HFFc6 (cell line): ENCODE data around the gene ALAS1. TPM values are rescaled to one million over a fixed set of nuclear protein-coding genes. Genes with fewer than 3 reads are reported as not detected.
A peak's percentile ranks its signal among the peaks of the same experiment; 100 is the strongest.

Source experiments
- DNase-seq: peaks from one replicate; pipeline ENCODE4 v3.0.0-alpha.2; 2018
- H3K27ac Mint-ChIP-seq: 2 replicates; pipeline ENCODE4 v1.8.0; 2020; ENCODE audit warnings: mild to moderate bottlenecking, mixed read lengths
- H3K27me3 Mint-ChIP-seq: 2 replicates; pipeline ENCODE4 v1.8.0; 2021; ENCODE audit warnings: mild to moderate bottlenecking, moderate library complexity, mixed read lengths; ENCODE audit not compliant: insufficient read depth
- H3K36me3 Mint-ChIP-seq: 2 replicates; pipeline ENCODE4 v1.8.0; 2021; ENCODE audit warnings: low read depth, mixed read lengths
- H3K4me1 Mint-ChIP-seq: 2 replicates; pipeline ENCODE4 v1.8.0; 2020; ENCODE audit warnings: low read depth, mixed read lengths
- H3K4me3 Mint-ChIP-seq: 2 replicates; pipeline ENCODE4 v1.8.0; 2020; ENCODE audit warnings: mild to moderate bottlenecking, moderate library complexity, mixed read lengths
- H3K9me3 Mint-ChIP-seq: 2 replicates; pipeline ENCODE4 v1.8.0; 2020; ENCODE audit warnings: mild to moderate bottlenecking, mixed read lengths
- total RNA-seq, 6 experiments: library from RNA; stranded (reverse); fragmentation: NEBNext Ultra II Directional; extraction: Animal tissue kit (Norgen Biotek cat#: 25700); gene quantifications; 2 replicates in 1 of 6; 3 replicates in 5 of 6; pipeline ENCODE4 v1.2.3, GENCODE V29; 2021
- TF ChIP-seq, protein P1 (sequence below): fragments of 200-600 bp; sonication (generic); IDR thresholded peaks from 2 replicates; pipeline ENCODE4 v1.5.0; 2021; ENCODE audit warnings: antibody characterized with exemption, mild to moderate bottlenecking

ALAS1 gene
- total RNA-seq, 6 experiments from 2014 or later = 31.5 to 39.1 (median 35.1) TPM

DNA sequence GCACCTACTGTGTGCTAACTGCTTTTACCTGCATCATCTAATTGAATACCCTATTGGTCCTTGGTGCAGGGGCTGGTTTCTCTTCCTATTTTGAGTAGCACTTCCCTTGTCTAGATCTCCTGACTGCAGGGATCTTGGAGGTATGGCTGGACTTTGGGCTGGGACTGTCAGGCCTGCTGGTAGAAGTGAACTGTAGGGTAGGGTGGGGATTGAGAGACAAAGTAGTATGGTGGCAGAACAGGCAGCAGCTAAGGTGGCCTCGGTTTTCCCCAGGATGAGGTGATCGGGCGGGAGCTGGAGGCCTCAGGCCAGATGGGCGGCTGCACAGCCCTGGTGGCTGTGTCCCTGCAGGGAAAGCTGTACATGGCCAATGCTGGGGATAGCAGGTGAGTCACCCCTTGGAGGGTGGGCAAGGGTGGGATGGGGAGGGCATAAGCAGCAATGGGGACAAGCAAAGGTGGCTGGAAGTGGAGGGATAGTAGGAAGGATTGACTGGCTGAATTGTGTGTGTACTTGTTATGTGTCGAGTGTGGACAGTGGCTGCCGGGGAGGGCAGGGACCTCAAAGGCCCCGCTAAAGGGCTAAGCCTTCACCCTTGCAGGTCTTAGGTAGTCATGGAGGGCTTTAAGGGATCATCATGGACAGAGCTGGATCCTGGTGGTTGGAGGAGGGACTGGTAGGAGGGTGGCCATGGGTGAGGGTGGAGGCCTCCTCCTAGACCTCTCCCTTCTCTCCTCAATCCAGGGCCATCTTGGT lies 49.6 kb downstream of the ALAS1 start:
- TF ChIP-seq, protein P1, sequence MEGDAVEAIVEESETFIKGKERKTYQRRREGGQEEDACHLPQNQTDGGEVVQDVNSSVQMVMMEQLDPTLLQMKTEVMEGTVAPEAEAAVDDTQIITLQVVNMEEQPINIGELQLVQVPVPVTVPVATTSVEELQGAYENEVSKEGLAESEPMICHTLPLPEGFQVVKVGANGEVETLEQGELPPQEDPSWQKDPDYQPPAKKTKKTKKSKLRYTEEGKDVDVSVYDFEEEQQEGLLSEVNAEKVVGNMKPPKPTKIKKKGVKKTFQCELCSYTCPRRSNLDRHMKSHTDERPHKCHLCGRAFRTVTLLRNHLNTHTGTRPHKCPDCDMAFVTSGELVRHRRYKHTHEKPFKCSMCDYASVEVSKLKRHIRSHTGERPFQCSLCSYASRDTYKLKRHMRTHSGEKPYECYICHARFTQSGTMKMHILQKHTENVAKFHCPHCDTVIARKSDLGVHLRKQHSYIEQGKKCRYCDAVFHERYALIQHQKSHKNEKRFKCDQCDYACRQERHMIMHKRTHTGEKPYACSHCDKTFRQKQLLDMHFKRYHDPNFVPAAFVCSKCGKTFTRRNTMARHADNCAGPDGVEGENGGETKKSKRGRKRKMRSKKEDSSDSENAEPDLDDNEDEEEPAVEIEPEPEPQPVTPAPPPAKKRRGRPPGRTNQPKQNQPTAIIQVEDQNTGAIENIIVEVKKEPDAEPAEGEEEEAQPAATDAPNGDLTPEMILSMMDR = no peak
- peak overlapping the region; percentile 85; the same call in 1 of the 2 replicates for H3K4me3 Mint-ChIP-seq
- DNase-seq = no peak
- peaks cover 35% of the 10 kb centered on the region for H3K4me1 Mint-ChIP-seq
- H3K27ac Mint-ChIP-seq = peak overlapping the region; percentile 74; the same call in 1 of the 2 replicates
- peaks cover 10% of the 10 kb centered on the region; the same call in 1 of the 2 replicates for H3K36me3 Mint-ChIP-seq
- no peaks in the 10 kb centered on the region for H3K9me3 Mint-ChIP-seq
- H3K27me3 Mint-ChIP-seq = peaks cover 7% of the 10 kb centered on the region

DNA sequence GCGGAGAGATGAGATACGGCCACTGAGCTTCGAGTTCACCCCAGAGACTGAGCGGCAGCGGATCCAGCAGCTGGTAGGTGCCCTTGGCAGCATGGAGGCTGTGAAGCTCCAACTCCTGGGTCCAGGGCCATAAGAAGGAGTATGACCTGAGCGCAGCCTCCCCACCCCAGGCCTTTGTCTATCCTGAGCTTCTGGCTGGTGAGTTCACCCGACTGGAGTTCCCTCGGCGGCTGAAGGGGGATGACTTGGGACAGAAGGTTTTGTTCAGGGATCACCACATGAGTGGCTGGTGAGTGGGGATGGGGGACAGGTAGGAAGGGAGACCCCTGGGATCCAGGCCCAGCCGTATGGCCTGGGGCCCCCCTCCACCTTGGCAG lies 50.2 kb downstream of the ALAS1 start:
- H3K9me3 Mint-ChIP-seq = no peaks in the 10 kb centered on the region
- TF ChIP-seq, protein P1 = no peak
- peaks cover 13% of the 10 kb centered on the region; the same call in 1 of the 2 replicates for H3K36me3 Mint-ChIP-seq
- peaks cover 7% of the 10 kb centered on the region for H3K27me3 Mint-ChIP-seq
- no peak overlapping the region; the same call in 1 of the 2 replicates for H3K27ac Mint-ChIP-seq
- peak overlapping the region; percentile 4; the same call in 1 of the 2 replicates for H3K4me3 Mint-ChIP-seq
- peaks cover 35% of the 10 kb centered on the region for H3K4me1 Mint-ChIP-seq
- DNase-seq = no peak

DNA sequence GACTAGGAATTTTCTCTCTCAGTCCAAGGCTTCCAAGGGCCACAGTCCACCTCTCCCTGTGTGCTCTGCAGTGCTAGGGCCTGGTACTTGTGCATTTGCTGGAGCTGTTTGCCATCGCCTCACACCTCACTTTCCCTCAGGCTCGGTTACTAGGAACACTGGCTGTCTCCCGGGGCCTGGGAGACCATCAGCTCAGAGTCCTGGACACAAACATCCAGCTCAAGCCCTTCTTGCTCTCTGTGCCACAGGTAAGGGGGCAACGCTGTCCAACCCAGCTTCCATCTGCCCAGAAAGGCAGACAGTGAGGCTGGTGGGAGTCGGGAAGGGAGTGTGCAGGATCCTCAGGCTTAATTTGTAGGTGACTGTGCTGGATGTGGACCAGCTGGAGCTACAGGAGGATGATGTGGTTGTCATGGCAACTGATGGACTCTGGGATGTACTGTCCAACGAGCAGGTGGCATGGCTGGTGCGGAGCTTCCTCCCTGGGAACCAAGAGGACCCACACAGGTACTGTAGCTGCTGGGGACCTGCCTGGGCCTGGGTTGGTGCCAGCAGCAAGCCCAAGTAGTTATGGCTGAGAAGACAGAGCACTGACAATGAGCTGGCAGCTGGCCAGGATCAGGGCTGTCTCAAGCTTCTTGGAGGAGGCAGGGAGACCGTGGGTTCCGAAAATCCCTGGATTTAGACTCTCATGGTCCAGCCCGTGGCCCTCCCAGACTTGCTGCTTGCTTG lies 51.0 kb downstream of the ALAS1 start:
- H3K36me3 Mint-ChIP-seq = peaks cover 16% of the 10 kb centered on the region; the same call in 1 of the 2 replicates
- TF ChIP-seq, protein P1 = no peak
- H3K4me1 Mint-ChIP-seq = peaks cover 29% of the 10 kb centered on the region
- DNase-seq = no peak
- no peak overlapping the region for H3K4me3 Mint-ChIP-seq
- H3K27me3 Mint-ChIP-seq = peaks cover 7% of the 10 kb centered on the region
- H3K9me3 Mint-ChIP-seq = no peaks in the 10 kb centered on the region
- peak overlapping the region; percentile 40 for H3K27ac Mint-ChIP-seq

DNA sequence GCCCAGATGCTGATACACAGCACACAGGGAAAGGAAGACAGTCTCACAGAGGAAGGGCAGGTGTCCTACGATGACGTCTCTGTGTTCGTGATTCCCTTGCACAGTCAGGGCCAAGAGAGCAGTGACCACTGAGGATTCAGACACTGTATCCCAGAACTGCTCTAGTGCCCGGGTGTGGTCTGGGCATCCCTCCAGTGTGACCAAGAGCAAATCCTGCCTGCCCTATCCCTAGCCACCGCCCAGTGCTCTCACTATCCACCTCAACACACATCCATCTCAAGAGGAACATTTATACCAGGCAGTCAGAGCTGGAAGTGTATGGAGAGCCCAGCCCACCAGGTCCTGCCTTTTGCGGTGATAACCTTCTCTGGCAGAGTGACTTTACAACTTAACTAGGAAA lies 51.7 kb downstream of the ALAS1 start:
- Mint-ChIP-seq H3K27me3 (peaks cover 7% of the 10 kb centered on the region), H3K36me3 (peaks cover 16% of the 10 kb centered on the region; the same call in 1 of the 2 replicates), H3K4me1 (peaks cover 22% of the 10 kb centered on the region), H3K9me3 (no peaks in the 10 kb centered on the region), H3K27ac (peak overlapping the region; percentile 22; the same call in 1 of the 2 replicates), H3K4me3 (no peak overlapping the region)
- no peak for DNase-seq
- TF ChIP-seq, protein P1 = no peak

DNA sequence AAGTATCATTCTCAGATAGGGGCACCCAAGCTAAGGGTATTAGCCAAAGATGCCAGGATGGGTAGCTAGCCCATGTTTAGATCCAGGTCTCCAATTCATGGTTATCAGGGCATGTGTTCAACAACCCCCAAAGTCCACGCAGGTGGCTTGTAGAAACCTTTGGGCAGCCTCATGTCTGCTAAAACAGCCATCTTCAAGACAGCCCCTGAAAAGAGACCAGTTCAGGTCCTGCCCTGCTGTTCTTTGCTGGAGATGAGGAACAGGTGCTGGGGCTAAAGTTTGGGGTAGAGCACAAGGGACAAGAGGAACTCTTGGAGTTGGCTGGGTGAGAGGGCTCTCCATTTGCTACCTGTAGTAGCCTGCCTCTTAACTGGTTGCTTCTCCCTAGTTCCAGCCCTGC lies 52.2 kb downstream of the ALAS1 start:
- Mint-ChIP-seq H3K27me3 (peaks cover 7% of the 10 kb centered on the region), H3K4me1 (peaks cover 18% of the 10 kb centered on the region), H3K36me3 (peaks cover 16% of the 10 kb centered on the region; the same call in 1 of the 2 replicates), H3K27ac (0 out of 2 replicates have a peak overlapping the region, but pooled peaks have one; percentile 8), H3K9me3 (no peaks in the 10 kb centered on the region), H3K4me3 (no peak overlapping the region)
- TF ChIP-seq, protein P1 = no peak
- no peak for DNase-seq
